ENCODE results near the gene CFAP299. TPM values are rescaled to one million over a fixed set of nuclear protein-coding genes. Genes with fewer than 3 reads are reported as not detected.

The CFAP299 gene
- total RNA-seq, 2 donors from 2014 or later, result not detected

- Histone ChIP-seq H3K4me3 (no peak overlapping the region), H3K9me3 (no peaks in the 10 kb centered on the region), H3K27me3 (replicated peaks; ENCODE audit: insufficient read depth) (no peaks in the 10 kb centered on the region), H3K27ac (no peak overlapping the region), H3K4me1 (ENCODE audit: control insufficient read depth in 1 of 2, low read depth in 2 of 2) (no peaks in the 10 kb centered on the region), H3K36me3 (no peaks in the 10 kb centered on the region)
- DNase-seq (ENCODE audit: low spot score), result no peak
- no peak for ATAC-seq (ENCODE audit: insufficient number of reproducible peaks, low FRiP score, low read depth)
- TF ChIP-seq CTCF (IDR thresholded peaks at IDR 0.05), result no peak
These were observed 541.3 kb downstream of the CFAP299 start for GRCh38 chr4:80876810-80877209.

DNA sequence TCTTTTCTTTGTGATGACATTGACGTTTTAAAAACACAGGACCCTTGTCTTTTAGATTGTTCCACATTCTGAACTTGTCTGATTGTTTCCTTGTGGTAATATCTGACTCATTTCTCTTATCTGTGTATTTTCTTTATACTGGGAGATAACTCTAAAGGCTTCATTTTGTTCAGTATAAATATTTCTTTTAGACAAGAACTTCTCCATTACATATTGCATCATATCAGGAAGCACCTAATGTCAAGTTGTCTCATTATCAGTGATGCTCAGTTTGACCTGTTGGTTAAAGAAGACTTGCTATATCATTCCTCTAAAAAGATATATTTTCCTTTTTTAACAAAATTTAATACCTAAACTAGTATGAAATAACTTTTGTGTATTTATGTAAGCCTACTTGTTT lies 542.7 kb downstream of the CFAP299 start:
- H3K4me1 ChIP-seq (ENCODE audit: control insufficient read depth in 1 of 2, low read depth in 2 of 2), result no peaks in the 10 kb centered on the region
- no peaks in the 10 kb centered on the region for H3K36me3 ChIP-seq
- H3K9me3 ChIP-seq, result no peaks in the 10 kb centered on the region
- no peak overlapping the region for H3K27ac ChIP-seq
- DNase-seq (ENCODE audit: low spot score) (no peak), ATAC-seq (ENCODE audit: insufficient number of reproducible peaks, low FRiP score, low read depth) (no peak)
- H3K4me3 ChIP-seq, result no peak overlapping the region
- no peaks in the 10 kb centered on the region for H3K27me3 ChIP-seq (replicated peaks; ENCODE audit: insufficient read depth)
- no peak for TF ChIP-seq CTCF (IDR thresholded peaks at IDR 0.05)

DNA sequence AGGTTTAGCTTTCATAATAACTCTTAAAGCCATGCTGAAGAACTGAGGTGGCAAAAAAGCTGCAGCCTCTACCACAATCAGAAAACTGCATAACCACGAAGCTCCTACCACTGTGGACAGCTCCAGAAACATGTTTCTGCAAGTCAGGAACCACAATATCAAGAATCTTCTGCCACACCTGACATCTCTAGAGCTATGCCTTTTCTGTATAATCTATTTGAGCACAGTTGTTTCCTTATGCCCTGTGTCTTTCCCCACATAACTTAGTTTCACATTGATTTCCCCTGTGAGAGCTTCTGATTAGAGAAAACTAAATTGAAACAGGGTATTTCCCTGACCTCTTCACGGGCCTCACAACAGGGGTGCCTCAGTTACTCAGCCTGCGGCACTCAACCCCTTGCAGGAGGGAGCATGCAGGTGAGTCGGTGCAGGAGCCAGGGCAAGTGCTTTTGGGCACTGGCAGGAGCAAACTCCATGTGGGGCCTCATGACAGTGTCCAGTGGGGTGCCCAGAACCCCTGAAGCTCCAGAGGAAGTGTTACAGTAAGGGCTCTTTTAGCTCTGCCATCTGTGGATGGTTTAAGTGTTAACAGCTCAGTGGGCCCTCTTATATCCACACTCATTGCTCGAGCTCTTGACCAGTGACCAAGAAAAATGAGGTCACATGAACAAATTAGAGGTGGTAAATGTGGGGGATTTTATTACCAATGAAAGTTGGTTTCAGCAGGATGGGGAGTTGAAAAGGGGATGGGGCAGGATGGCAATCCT lies 562.2 kb downstream of the CFAP299 start:
- Histone ChIP-seq H3K36me3 (no peaks in the 10 kb centered on the region), H3K4me1 (ENCODE audit: control insufficient read depth in 1 of 2, low read depth in 2 of 2) (no peaks in the 10 kb centered on the region)

GRCh38 chr4:80900908-80901307 lies 565.4 kb downstream of the CFAP299 start:
- H3K4me3 ChIP-seq, result no peak overlapping the region
- H3K27me3 ChIP-seq (replicated peaks; ENCODE audit: insufficient read depth), result no peaks in the 10 kb centered on the region
- TF ChIP-seq CTCF (IDR thresholded peaks at IDR 0.05), result no peak
- H3K9me3 ChIP-seq, result no peaks in the 10 kb centered on the region
- H3K27ac ChIP-seq, result no peak overlapping the region
- no peak for ATAC-seq (ENCODE audit: insufficient number of reproducible peaks, low FRiP score, low read depth)
- no peaks in the 10 kb centered on the region for H3K36me3 ChIP-seq
- no peaks in the 10 kb centered on the region for H3K4me1 ChIP-seq (ENCODE audit: control insufficient read depth in 1 of 2, low read depth in 2 of 2)
- DNase-seq (ENCODE audit: low spot score), result no peak

More for the DNA sequence above, 562.2 kb downstream of the CFAP299 start:
- Histone ChIP-seq H3K9me3 (no peaks in the 10 kb centered on the region), H3K4me3 (no peak overlapping the region), H3K27ac (no peak overlapping the region), H3K27me3 (replicated peaks; ENCODE audit: insufficient read depth) (no peaks in the 10 kb centered on the region)
- ATAC-seq (ENCODE audit: insufficient number of reproducible peaks, low FRiP score, low read depth), result no peak
- DNase-seq (ENCODE audit: low spot score), result no peak
- TF ChIP-seq CTCF (IDR thresholded peaks at IDR 0.05), result no peak

GRCh38 chr4:80903020-80903419 lies 567.5 kb downstream of the CFAP299 start:
- H3K36me3 ChIP-seq, result no peaks in the 10 kb centered on the region
- no peak overlapping the region for H3K27ac ChIP-seq
- no peaks in the 10 kb centered on the region for H3K9me3 ChIP-seq
- ATAC-seq (ENCODE audit: insufficient number of reproducible peaks, low FRiP score, low read depth) (no peak), DNase-seq (ENCODE audit: low spot score) (no peak)
- H3K27me3 ChIP-seq (replicated peaks; ENCODE audit: insufficient read depth), result no peaks in the 10 kb centered on the region
- no peaks in the 10 kb centered on the region for H3K4me1 ChIP-seq (ENCODE audit: control insufficient read depth in 1 of 2, low read depth in 2 of 2)
- no peak for TF ChIP-seq CTCF (IDR thresholded peaks at IDR 0.05)
- no peak overlapping the region for H3K4me3 ChIP-seq
